GM23248 (cell line): ENCODE data around the gene IFNGR1.

ENCODE experiments used
- EZH2 ChIP-seq: fragments of 200-600 bp; sonication (generic); IDR thresholded peaks from 2 replicates; pipeline ENCODE4 v1.6.1; 2018; ENCODE audit warnings: antibody characterized with exemption, mild to moderate bottlenecking; ENCODE audit not compliant: insufficient read depth, poor library complexity, severe bottlenecking
- EZH2phosphoT487 ChIP-seq: fragments of 200-600 bp; sonication (generic); IDR thresholded peaks from 2 replicates; pipeline ENCODE4 v1.6.1; 2018; ENCODE audit warnings: antibody characterized with exemption, moderate library complexity, mild to moderate bottlenecking, low read depth; ENCODE audit not compliant: insufficient read depth

- TF ChIP-seq EZH2phosphoT487 (no peak), EZH2 (no peak)
Measured at GRCh38 chr6:137214931-137215330, 4.3 kb downstream of the IFNGR1 start.
